B cell (primary cell): ENCODE results near the gene INTS12.

ENCODE experiments used
- CTCF ChIP-seq: fragments of 200-600 bp; IDR thresholded peaks from one replicate; pipeline ENCODE4 v1.8.0; 2022; ENCODE audit warnings: antibody characterized with exemption, mild to moderate bottlenecking
- EZH2 ChIP-seq: IDR thresholded peaks from 2 replicates; pipeline ENCODE4 v1.6.1; 2012; ENCODE audit warnings: borderline replicate concordance, low read depth, mild to moderate bottlenecking, moderate library complexity, low read length; ENCODE audit not compliant: insufficient read depth, poor library complexity, severe bottlenecking

DNA sequence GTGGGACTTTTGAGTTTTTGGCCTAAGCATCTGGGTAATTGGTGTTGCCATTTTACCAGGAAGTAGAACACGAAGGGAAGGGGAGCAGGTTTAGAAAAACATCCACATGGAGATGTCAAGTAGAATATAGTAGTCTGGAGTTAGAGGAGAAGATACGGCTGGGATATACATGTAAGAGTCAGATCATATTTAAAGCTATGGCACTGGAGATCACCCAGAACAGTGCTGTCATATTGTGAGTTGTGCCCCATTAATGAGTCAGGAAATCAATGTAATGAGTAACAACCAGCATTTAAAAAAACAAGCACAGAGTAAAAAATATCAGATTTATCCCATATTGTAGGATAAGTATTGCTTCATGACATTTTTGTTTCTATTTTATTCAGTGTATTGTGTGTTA is 4.3 kb upstream of the INTS12 start:
- no peak for TF ChIP-seq CTCF
- TF ChIP-seq EZH2, result no peak
